PFSK-1 (cell line): Measurements from ENCODE around the gene TANGO2.

Source experiments
- POLR2AphosphoS5 ChIP-seq: IDR thresholded peaks from 2 replicates; pipeline ENCODE4 v1.6.1; 2012; ENCODE audit warnings: low read depth, mild to moderate bottlenecking, control low read depth, low read length, moderate library complexity
- SIN3A ChIP-seq: IDR thresholded peaks from 2 replicates; pipeline ENCODE4 v1.6.1; 2012; ENCODE audit warnings: mild to moderate bottlenecking, low read length, moderate library complexity, borderline replicate concordance; ENCODE audit not compliant: insufficient read depth
- TAF1 ChIP-seq: IDR thresholded peaks from 2 replicates; pipeline ENCODE4 v1.6.1; 2012; ENCODE audit warnings: low read length, control low read depth, borderline replicate concordance; ENCODE audit not compliant: insufficient read depth
- TF ChIP-seq, protein P1 (sequence below), 2 experiments: IDR thresholded peaks; 2 replicates each; pipeline versions ENCODE4 v1.6.1 to v1.8.0; 2011 to 2012; ENCODE audit warnings: low read depth in 2 of 2, low read length in 2 of 2, control low read depth in 1 of 2, inconsistent platforms in 1 of 2, mild to moderate bottlenecking in 1 of 2, moderate library complexity in 1 of 2; ENCODE audit not compliant: insufficient read depth in 1 of 2

GRCh38 chr22:20083891-20084546, 63.1 kb downstream of the TANGO2 start:
- TF ChIP-seq TAF1 (no peak), SIN3A (no peak), POLR2AphosphoS5 (no peak)
- TF ChIP-seq, protein P1, sequence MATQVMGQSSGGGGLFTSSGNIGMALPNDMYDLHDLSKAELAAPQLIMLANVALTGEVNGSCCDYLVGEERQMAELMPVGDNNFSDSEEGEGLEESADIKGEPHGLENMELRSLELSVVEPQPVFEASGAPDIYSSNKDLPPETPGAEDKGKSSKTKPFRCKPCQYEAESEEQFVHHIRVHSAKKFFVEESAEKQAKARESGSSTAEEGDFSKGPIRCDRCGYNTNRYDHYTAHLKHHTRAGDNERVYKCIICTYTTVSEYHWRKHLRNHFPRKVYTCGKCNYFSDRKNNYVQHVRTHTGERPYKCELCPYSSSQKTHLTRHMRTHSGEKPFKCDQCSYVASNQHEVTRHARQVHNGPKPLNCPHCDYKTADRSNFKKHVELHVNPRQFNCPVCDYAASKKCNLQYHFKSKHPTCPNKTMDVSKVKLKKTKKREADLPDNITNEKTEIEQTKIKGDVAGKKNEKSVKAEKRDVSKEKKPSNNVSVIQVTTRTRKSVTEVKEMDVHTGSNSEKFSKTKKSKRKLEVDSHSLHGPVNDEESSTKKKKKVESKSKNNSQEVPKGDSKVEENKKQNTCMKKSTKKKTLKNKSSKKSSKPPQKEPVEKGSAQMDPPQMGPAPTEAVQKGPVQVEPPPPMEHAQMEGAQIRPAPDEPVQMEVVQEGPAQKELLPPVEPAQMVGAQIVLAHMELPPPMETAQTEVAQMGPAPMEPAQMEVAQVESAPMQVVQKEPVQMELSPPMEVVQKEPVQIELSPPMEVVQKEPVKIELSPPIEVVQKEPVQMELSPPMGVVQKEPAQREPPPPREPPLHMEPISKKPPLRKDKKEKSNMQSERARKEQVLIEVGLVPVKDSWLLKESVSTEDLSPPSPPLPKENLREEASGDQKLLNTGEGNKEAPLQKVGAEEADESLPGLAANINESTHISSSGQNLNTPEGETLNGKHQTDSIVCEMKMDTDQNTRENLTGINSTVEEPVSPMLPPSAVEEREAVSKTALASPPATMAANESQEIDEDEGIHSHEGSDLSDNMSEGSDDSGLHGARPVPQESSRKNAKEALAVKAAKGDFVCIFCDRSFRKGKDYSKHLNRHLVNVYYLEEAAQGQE (IDR thresholded peaks at IDR 0.05; ENCODE audit: insufficient read depth in 1 of 2, low read depth in 2 of 2, low read length in 2 of 2): no peak
